GM12878 (cell line): ENCODE measurements around the gene DTX4.
A peak's percentile ranks its signal among the peaks of the same experiment; 100 is the strongest.

Experiments used
- POLR2AphosphoS5 ChIP-seq: IDR thresholded peaks from 2 replicates; pipeline ENCODE4 v1.6.1; 2011; ENCODE audit warnings: mild to moderate bottlenecking, low read length, inconsistent platforms
- TCF12 ChIP-seq: IDR thresholded peaks from 2 replicates; pipeline ENCODE4 v1.6.1; 2011; ENCODE audit warnings: low read depth, mild to moderate bottlenecking, low read length

- 0 out of 2 replicates have a peak, but pooled peaks have one; percentile 36 for TF ChIP-seq TCF12
- peak; percentile 72; the same call in 1 of the 2 replicates for TF ChIP-seq POLR2AphosphoS5
These were observed 27.9 kb downstream of the DTX4 start for GRCh38 chr11:59199546-59200422.
